ENCODE data around the gene CHAD.
A peak's percentile ranks its signal among the peaks of the same experiment; 100 is the strongest.
"Not testable (repeated sequence)": the region's sequence is repeated elsewhere in the genome, so short reads cannot be mapped to it uniquely, and the experiment has no call there.

The CHAD gene

GRCh38 chr17:50493744-50494143 lies 25.1 kb upstream of the CHAD start:
- no peak for DNase-seq

DNA sequence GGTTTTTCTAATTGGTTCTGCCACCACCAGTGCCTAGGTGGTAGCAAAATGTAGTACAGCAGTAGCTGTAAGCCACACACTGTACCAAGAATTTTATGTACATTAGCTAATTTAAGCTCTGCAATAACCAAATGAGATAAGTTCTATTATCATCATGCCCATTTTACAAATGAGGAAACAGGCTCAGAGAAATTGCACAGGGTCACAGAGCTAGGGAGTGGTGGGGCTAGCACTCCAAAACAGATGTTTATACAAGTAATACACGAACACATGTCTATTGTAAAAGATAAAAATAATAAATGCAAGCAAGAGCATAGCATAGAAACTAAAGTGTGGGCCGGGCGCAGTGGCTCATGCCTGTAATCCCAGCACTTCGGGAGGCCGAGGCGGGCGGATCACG lies 23.5 kb upstream of the CHAD start:
- no peak for DNase-seq

GRCh38 chr17:50491505-50491904 lies 22.8 kb upstream of the CHAD start:
- no peak for DNase-seq

DNA sequence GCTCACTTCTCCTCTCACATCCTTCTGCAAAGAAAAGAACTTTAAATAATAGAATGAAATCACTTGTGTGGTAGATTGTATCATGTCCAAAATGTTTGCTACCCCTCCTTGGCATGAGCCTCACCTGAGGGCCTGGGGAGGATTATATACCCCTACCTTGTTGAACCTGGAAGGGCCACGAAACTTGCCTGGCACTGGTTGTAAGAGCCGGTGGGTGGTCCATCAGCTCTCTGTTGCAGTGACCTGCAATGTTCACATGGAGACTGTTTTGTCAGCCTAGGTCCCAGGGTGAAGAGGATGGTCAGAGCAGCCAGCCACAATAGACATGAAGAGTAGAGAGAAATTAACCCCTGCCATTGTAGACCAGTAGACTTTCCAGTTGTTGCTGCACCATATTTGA lies 20.2 kb upstream of the CHAD start:
- DNase-seq, result no peak

- DNase-seq, result peak; percentile 31
These were observed 18.8 kb upstream of the CHAD start for GRCh38 chr17:50487213-50488096.

DNA sequence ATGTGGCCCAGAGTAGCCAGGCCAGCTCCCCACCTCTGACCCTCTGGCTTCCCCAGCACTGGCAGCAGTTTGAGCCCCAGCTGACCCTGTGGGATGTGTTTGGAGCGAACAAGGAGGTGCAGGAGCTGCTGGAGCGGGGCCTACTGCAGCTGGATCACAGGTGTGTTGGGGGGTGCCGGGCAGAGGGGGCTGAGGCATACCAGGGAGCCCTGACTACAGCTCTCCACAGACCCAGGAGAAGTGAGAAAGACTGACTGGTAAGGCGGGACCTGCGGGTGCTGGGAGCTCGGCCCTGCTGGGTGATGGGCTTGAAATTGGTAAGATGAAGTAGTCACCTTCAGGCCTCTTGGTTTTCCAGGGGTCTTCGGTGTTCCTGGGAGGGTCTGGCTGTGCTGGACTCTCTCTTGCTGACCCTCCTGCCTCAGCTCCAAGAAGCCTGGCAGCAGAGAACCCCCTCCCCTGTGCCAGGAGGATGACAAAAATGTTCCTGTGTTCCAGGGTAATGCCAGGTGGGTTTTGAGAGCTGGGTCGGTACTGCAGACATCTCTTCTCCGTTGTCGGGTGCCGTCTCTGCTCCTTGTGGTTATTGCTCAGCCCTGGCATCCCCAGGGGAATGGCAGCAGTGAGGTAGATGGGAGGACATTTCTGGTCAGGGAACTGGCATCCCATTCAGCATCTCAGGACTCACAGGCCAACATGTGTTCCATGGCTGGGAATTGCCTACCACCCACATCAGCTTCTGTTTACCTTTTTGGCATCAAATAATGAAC lies 15.9 kb upstream of the CHAD start:
- no peak for DNase-seq

DNA sequence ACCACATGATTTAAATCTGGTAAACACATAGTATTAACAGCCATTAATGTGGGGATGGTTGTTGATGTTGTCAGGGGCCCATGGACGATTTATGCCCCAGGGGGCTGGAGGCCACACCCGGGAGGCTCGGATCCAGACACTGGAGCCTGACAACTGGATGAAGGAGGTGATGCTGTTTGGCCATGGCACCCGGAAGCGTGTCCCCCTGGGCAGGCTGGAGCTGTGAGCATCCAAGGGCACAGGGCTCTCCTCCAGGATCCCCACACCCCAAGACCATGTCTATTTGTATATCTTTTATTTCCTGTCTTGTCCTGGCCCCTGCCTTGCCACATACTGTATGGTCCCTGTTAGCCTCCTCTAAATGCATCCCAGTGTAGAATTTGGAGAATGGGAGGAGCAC lies 14.6 kb upstream of the CHAD start:
- DNase-seq, result no peak

DNA sequence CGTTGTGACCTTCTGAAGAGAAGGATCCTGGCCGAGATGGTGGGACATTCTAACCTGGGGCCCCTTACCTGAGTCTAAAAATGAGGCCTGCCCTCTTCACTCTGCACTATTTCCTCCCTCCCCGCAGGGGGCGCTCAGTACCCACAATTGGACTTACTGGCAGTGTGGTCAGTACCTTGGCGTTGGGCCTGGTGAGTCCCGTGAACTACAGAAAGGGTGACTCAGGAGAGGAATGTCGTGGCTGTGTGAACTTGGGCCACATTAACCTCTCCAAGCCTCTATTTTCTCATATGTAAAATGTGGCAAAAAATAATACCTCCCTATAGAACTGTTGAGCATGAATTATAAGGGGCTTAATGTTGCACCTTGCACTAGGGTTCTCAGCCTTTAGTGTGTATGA lies 13.8 kb upstream of the CHAD start:
- DNase-seq, result no peak

DNA sequence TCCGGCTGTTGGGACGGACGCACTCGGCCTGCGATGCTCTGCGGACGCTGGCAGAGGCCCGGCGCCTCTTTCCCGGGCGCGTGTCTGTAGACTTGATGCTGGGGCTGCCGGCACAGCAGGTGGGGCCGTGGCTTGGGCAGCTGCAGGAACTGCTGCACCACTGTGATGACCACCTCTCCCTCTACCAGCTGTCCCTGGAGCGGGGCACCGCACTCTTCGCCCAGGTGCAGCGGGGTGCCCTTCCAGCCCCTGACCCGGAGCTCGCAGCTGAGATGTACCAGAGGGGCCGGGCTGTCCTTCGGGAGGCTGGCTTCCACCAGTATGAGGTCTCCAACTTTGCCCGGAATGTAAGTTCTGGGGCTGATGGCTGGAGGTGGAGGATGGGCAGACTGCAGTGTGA lies 13.4 kb upstream of the CHAD start:
- DNase-seq, result no peak

DNA sequence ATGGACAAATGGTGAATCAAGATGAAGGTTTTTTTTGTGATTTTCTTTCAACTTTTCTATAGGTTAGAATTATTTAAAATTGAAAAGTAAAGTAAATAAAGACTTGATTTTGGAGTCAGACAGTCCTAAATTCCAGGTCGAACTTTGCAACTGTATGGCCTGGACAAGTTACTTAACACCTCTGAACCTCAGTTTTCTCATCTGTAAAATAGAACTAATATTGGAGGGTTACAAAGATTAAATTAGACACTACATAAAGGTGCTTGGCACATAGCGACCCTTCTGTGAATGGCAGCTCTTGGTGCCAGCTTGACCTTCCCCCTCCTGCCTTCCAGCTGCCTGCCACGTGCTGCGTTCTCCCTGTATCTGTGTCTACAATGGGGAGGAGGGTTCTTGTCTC lies 13.0 kb upstream of the CHAD start:
- no peak for DNase-seq

DNA sequence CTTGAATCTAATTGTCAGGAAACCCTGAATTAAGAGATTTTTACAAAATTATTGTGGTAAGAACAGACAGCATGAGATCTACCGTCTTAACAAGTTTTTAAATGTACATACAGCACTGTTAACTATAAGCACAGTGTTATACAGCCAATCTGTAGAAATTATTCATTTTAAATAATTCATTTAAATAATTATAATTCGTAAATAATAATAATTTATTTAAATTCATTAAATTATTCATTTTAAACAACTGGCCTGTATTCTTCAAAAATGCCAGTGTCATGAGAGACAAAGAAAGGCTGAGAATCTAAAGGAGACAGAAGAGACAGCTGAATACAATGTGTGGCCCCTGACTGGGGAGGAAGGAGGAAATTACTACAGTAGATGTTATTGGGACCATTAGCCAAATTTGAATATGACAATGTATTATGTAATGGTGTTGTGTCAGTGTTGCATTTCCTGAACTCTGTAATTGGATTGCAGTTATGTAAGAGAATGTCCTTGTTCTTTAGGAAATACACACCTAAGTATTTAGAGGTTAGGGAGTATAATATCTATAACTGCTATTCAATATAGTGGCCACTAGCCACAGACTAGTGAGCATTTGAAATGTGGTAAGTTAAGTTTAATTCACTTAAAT lies 12.3 kb upstream of the CHAD start:
- no peak for DNase-seq

- no peak for DNase-seq
These were observed 11.6 kb upstream of the CHAD start for GRCh38 chr17:50480142-50480764.

GRCh38 chr17:50479522-50480141 lies 11.0 kb upstream of the CHAD start:
- peak; percentile 72 for DNase-seq

DNA sequence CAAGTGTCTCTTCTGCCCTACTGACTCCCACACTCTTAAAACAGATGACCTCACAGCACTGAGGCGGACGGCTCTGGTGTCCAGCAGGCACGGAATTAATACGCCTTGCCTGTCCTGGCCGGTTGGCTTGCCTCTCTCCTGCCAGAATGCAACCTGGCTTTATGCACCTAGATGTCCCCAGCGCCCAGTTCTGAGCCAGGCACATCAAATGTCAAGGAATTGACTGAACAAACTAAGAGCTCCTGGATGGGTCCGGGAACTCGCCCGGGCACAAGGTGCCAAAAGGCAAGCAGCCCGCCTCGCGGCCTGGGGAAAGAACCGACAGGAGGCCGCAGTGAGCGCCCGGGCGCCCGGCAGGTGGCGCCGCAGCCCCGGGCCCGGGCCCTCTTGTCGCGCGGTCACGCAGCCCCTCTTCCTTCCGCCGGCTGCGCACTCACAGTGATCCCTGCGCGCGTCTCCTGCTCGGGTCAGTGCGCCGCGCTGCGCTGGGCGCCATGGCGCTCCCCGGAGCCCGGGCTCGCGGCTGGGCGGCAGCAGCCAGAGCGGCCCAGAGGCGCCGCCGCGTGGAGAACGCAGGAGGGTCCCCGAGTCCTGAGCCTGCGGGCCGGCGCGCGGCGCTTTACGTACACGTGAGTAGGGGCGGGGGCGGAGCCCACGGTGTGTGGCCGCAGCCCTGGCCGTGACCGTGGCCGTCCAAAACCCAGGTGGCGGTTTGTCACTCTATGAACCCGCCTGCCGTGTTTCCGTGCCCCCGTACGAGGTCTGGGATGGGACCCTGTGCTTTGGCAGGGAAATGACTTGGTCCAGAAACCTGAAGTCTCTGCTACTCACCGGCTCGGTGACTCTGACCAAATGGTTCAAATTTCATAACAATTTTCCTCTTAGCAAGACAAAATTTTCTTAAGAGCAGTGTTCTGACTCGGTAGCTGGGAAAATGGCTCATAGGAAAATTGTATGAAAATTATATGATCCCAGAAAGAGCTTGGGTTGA lies 10.0 kb upstream of the CHAD start, which contains the start of gene RSAD1:
TSS of gene RSAD1 (plus strand) at position 470 of the 991 bp plus-strand sequence. CDS start at position 495, 25 bp downstream.
- DNase-seq, result peak; percentile 93

GRCh38 chr17:50477976-50478375 lies 9.3 kb upstream of the CHAD start:
- no peak for DNase-seq

DNA sequence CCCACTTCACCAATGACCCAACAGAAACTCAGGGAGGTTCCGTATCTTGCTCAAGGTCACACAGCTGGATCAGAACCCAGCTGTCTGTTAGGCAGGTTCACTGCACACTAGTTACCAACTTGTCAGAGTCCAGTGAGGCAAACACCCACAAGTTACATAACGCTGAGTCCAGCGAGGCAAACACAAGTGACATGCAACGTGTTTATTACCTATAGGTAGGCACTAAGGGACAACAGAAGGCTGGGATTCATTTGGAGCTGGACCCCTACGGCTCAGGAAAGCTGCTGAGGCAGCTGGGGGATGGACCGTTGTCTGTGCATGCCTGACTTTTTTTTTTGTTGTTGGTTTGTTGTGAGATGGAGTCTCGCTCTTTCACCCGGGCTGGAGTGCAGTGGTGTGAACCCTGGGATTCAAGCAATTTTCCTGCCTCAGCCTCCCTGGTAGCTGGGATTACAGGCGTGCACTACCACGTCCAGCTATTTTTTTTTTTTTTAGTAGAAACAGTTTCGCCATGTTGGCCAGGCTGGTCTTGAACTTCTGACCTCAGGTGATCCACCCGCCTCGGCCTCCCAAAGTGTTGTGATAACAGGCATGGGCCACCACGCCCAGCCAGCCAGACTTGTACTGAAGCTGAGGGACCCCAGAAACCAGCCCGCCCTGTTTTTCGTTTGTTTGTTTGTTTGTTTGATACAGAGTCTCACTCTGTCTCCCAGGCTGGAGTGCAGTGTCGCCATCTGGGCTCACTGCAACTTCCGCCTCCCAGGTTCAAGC lies 8.1 kb upstream of the CHAD start:
- DNase-seq, result no peak

- not testable (repeated sequence) for DNase-seq
These were observed 7.3 kb upstream of the CHAD start for GRCh38 chr17:50475775-50476544.

GRCh38 chr17:50475362-50475761 lies 6.7 kb upstream of the CHAD start:
- no peak for DNase-seq

- no peak for DNase-seq
These were observed 5.8 kb upstream of the CHAD start for GRCh38 chr17:50474523-50474922.

DNA sequence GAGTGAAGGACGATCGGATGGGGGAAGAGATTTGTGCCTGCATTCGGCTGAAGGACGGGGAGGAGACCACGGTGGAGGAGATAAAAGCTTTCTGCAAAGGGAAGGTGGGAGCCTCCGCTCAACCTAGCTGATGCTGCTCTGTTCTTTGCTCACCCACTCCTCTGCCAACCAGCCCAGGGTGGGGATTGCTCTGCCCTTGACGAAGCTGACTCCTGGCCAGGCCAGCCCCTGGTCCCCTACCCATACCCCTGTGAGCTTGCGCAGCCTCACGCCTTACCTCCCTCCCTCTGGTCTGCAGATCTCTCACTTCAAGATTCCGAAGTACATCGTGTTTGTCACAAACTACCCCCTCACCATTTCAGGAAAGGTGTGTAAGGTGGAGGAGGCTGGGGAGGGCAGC lies 5.2 kb upstream of the CHAD start:
- no peak for DNase-seq

Data from NCI-H2171 (cell line).